ENCODE results near the gene ZNF804B. TPM values are rescaled to one million over a fixed set of nuclear protein-coding genes. Genes with fewer than 3 reads are reported as not detected.

ZNF804B gene
- total RNA-seq, 2 donors from 2014 or later, result not detected

- ATAC-seq (ENCODE audit: insufficient number of reproducible peaks, low FRiP score, low read depth) (no peak), DNase-seq (ENCODE audit: low spot score) (no peak)
- H3K9me3 ChIP-seq, result no peaks in the 10 kb centered on the region
- no peak overlapping the region for H3K4me3 ChIP-seq
- no peak overlapping the region for H3K27ac ChIP-seq
- no peaks in the 10 kb centered on the region for H3K4me1 ChIP-seq (ENCODE audit: control insufficient read depth in 1 of 2, low read depth in 2 of 2)
- H3K36me3 ChIP-seq, result no peaks in the 10 kb centered on the region
- H3K27me3 ChIP-seq (replicated peaks; ENCODE audit: insufficient read depth), result no peaks in the 10 kb centered on the region
- TF ChIP-seq CTCF (IDR thresholded peaks at IDR 0.05), result no peak
Observed at GRCh38 chr7:89316584-89317251, 557.2 kb downstream of the ZNF804B start.

DNA sequence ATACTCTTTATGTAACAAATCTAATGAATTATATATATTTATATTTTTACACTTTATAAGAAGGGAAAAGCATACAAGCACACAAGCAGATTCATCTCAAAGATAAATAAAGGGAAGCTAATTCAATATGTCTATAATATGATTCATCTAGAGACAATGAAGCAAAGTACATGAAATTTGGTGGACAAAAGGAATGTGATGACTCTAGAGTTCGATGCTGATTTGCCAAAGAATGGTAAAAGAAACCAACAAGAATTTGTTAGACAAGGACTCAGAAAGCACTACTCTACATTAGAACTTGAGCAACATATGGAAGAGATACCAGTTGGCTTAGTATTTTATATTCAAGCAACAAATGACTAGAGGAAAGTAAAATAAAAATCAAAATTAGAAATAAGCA is 572.5 kb downstream of the ZNF804B start:
- DNase-seq (ENCODE audit: low spot score) (no peak), ATAC-seq (ENCODE audit: insufficient number of reproducible peaks, low FRiP score, low read depth) (no peak)
- no peaks in the 10 kb centered on the region for H3K36me3 ChIP-seq
- TF ChIP-seq CTCF (IDR thresholded peaks at IDR 0.05), result no peak
- H3K4me1 ChIP-seq (ENCODE audit: control insufficient read depth in 1 of 2, low read depth in 2 of 2), result no peaks in the 10 kb centered on the region
- no peaks in the 10 kb centered on the region for H3K9me3 ChIP-seq
- H3K27ac ChIP-seq, result no peak overlapping the region
- H3K4me3 ChIP-seq, result no peak overlapping the region
- no peaks in the 10 kb centered on the region for H3K27me3 ChIP-seq (replicated peaks; ENCODE audit: insufficient read depth)

DNA sequence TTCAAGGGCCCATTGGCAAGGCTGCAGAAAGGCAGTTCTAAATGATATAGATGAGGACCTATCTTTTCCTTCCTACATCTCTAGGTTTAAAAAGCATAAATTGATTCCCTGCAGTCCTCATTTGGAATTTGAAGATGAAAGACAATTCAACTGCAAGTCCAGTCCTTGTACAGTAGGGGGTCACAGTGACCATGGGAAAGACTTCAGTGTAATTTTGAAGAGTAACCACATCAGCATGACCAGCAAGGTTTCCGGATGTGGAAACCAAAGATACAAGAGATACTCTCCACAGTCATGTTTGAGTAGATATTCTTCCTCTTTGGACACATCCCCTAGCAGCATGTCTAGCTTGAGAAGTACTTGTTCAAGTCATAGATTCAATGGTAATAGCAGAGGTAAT is 575.3 kb downstream of the ZNF804B start:
- DNase-seq (ENCODE audit: low spot score), result no peak
- H3K36me3 ChIP-seq, result no peaks in the 10 kb centered on the region
- H3K4me1 ChIP-seq (ENCODE audit: control insufficient read depth in 1 of 2, low read depth in 2 of 2), result no peaks in the 10 kb centered on the region
- no peak overlapping the region for H3K27ac ChIP-seq
- H3K27me3 ChIP-seq (replicated peaks; ENCODE audit: insufficient read depth), result no peaks in the 10 kb centered on the region
- H3K9me3 ChIP-seq, result no peaks in the 10 kb centered on the region
- TF ChIP-seq CTCF (IDR thresholded peaks at IDR 0.05), result no peak
- H3K4me3 ChIP-seq, result no peak overlapping the region
- ATAC-seq (ENCODE audit: insufficient number of reproducible peaks, low FRiP score, low read depth), result no peak

GRCh38 chr7:89335490-89335889 is 576.0 kb downstream of the ZNF804B start:
- H3K9me3 ChIP-seq, result no peaks in the 10 kb centered on the region
- no peaks in the 10 kb centered on the region for H3K27me3 ChIP-seq (replicated peaks; ENCODE audit: insufficient read depth)
- H3K27ac ChIP-seq, result no peak overlapping the region
- ATAC-seq (ENCODE audit: insufficient number of reproducible peaks, low FRiP score, low read depth) (no peak), DNase-seq (ENCODE audit: low spot score) (no peak)
- no peak overlapping the region for H3K4me3 ChIP-seq
- no peaks in the 10 kb centered on the region for H3K36me3 ChIP-seq
- TF ChIP-seq CTCF (IDR thresholded peaks at IDR 0.05), result no peak
- no peaks in the 10 kb centered on the region for H3K4me1 ChIP-seq (ENCODE audit: control insufficient read depth in 1 of 2, low read depth in 2 of 2)

- ATAC-seq (ENCODE audit: insufficient number of reproducible peaks, low FRiP score, low read depth), result no peak
- no peaks in the 10 kb centered on the region for H3K27me3 ChIP-seq (replicated peaks; ENCODE audit: insufficient read depth)
- H3K9me3 ChIP-seq, result no peaks in the 10 kb centered on the region
- no peak for DNase-seq (ENCODE audit: low spot score)
- H3K36me3 ChIP-seq, result no peaks in the 10 kb centered on the region
- no peak overlapping the region for H3K4me3 ChIP-seq
- TF ChIP-seq CTCF (IDR thresholded peaks at IDR 0.05), result no peak
- H3K4me1 ChIP-seq (ENCODE audit: control insufficient read depth in 1 of 2, low read depth in 2 of 2), result no peaks in the 10 kb centered on the region
- H3K27ac ChIP-seq, result no peak overlapping the region
Observed at GRCh38 chr7:89336121-89336520, 576.6 kb downstream of the ZNF804B start.

Data from thoracic aorta (tissue), 2 donors.